Measurements from ENCODE around the gene MRPL58.
A peak's percentile ranks its signal among the peaks of the same experiment; 100 is the strongest.
"Not testable (repeated sequence)": the region's sequence is repeated elsewhere in the genome, so short reads cannot be mapped to it uniquely, and the experiment has no call there.

MRPL58 gene

DNA sequence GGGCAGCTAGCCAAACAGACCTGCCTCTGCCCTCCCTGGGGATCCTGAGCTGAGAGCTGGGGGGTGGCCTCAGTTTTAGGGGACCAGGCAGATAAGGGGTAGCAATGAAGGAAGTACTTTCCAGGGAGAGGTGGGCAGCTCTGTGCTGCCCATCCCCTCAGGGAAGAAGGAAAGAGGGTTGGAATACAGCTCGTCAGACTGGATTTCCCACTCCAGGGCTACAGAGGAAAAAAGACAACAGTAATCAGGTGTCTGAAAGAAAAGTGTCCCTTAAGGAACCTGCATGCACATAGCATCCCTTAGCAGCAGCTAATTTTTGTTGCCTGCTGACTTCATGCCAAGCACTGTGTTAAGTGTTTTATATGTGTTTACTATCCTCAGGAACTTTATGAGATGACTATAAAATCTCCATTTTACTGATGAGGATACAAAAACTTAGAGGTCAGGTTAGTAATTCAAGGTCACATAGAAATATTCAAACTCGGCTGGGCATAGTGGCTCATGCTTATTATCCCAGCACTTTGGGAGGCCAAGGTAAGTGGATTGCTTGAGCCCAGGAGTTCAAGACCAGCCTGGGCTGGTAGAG is 3.2 kb upstream of the MRPL58 start:
- intact Hi-C loops (cut with DNase I) = no loop called here
- peak in 1 of 10 donors; percentile 21 for DNase-seq

DNA sequence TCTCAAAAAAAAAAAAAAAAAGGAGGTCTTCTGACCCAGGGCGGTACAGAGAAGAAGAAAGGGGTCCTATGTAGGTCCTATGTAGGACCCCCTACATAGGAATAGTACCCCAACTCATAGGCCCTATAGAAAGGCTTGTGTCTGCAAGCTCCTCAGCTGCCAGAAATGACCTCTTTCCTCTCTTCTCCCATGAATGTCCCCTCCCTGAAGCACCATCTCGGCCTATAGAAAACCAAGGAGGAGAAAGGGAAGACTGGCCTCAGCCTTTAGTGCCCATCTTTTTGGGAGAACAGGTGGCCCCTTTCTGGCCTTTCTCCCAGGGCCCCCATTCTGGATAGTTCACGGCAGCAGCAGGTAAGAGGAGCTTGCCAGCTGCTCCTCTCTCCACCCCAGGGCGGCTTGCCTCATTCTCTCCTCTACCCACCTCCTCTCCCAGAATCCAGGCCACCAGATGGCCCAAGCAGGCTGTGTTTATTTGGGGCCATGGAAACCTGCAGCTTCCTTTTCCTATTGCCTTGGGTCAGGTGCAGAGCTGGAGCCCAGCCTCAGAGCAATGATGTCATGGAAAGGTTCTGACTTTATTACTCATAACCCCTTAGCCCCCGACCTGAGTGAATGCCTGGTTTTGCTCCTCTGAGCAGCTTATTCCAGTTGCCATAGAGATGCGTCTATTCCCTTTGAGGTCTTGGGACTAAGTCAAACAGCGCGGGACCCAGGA is 1.6 kb upstream of the MRPL58 start:
- DNase-seq = peak in 7 of 10 donors; percentile 50 to 89 (median 61)
- intact Hi-C loops (cut with DNase I) = loop anchor here (2.0 kb wide), 1 partner anchor 22 kb away; no protein-coding TSS in a partner anchor

DNA sequence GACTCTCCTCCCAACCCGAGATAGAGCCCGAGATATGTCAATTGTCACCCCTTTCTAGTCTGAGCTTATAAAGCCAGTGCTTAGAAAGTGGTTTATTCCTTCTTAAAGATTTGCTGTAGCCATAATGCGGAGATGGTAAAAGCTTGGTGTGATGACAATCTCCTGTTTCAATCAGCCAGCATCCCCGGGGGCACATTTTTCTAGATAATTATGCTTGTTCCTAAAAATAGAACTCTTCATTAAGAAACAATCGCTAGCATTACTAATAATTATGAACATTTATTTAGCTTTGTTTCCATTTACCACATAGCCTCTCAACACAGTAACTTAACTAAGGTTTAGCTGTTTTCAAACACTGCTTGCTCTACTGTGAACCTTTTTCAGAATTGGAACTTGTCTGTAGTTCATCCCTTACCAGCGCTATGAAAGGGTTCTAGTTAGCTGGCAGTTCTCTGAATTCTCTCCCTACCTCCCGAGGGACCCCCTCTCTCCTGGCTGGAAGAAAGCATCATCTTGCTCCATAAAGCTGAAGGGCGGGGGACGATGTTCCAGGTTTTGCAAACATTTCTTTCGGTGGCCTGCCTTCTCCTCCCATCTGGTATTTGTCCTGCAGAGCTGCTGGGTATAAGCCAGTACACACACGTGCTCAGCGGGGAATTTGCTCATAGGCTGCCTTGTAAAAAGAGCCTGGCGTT is 922 bp upstream of the MRPL58 start:
- intact Hi-C loops (cut with DNase I) = loop anchor here (1.0 to 2.0 kb wide), 3 partner anchors 23 to 51 kb away; no protein-coding TSS in a partner anchor
- peak; percentile 40 to 91 (median 66) for DNase-seq

DNA sequence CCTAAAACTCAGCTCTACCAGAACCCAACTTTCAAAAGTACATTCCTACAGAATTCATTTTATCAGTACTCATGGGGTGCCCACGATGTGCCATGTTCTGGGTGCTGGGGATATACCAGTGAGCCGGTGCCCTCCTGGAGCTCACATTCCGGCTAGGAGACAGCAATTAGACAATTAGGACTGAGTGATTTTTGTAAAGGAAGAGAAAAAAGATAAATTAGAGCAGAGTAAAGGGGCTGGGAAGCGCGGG is 449 bp upstream of the MRPL58 start:
- intact Hi-C loops (cut with DNase I) = loop anchor here (1.0 to 2.0 kb wide), 2 partner anchors 23 to 51 kb away; no protein-coding TSS in a partner anchor
- DNase-seq = no peak

DNA sequence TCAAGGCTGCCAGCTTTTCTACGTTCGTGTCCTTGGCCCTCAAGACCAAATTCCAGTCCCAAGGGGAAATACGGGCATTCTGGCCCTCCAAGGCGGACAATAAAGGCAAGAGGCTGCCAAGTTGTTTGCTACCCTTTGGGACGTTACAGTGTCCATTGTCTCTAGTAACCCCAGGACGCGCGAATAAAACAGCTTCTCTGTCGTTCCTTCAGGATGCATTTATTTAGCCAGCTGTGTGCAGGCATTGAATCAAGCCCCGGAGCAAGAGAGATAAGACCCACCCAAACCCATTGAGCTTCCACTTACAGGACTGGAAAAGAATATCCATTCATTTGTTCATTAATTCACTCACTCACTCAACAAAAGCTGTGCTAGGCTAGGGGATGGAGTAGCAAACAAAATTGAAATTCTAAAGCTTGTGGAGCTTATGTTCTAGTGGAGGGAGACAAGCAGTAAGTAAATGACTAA is 656 bp downstream of the MRPL58 start:
- DNase-seq = no peak
- intact Hi-C loops (cut with DNase I) = loop anchor here (2.0 kb wide), 1 partner anchor 52 kb away; no protein-coding TSS in a partner anchor

DNA sequence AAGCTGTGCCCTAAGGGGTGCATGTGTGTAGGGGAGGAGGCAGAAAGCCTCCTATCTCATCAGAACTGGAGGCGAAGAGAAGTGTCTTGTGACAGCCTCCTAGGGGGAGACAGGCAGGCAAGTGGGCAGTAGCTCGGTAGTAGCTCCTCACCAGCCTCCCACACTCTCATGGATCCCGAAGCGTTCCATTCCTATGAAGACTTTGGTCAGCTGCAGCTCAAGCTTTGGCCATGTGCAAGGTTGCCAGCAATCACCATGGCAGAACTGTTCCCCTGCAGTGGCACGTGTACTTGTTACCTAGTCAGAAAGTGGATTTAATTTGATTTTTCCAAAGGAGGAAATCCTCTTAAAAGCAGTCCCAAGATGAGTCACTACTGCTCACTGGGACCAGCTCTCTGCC is 6.7 kb downstream of the MRPL58 start:
- peak in 2 of 10 donors; percentile 79 to 82 for DNase-seq
- intact Hi-C loops (cut with DNase I) = no loop called here

DNA sequence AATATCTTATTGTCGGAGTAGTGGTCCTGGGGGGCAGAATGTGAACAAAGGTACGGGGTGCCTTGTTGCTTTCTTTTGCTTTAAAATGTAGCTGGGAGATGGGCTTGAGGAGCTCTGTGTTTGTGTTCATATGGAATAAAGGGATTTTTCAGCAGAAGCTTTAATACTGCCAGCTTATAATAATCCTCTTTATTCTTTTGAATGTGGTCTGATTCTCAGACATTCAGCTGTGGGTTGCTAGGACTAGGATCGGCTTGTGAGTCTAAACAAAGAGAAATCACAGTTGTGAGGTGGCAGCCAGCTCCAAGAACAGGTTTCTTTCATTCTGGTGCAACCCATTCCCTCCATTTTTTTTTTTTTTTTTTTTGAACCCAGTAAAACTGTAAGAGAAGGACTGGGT is 7.2 kb downstream of the MRPL58 start:
- intact Hi-C loops (cut with DNase I) = no loop called here
- DNase-seq = peak in 1 of 10 donors; percentile 19

DNA sequence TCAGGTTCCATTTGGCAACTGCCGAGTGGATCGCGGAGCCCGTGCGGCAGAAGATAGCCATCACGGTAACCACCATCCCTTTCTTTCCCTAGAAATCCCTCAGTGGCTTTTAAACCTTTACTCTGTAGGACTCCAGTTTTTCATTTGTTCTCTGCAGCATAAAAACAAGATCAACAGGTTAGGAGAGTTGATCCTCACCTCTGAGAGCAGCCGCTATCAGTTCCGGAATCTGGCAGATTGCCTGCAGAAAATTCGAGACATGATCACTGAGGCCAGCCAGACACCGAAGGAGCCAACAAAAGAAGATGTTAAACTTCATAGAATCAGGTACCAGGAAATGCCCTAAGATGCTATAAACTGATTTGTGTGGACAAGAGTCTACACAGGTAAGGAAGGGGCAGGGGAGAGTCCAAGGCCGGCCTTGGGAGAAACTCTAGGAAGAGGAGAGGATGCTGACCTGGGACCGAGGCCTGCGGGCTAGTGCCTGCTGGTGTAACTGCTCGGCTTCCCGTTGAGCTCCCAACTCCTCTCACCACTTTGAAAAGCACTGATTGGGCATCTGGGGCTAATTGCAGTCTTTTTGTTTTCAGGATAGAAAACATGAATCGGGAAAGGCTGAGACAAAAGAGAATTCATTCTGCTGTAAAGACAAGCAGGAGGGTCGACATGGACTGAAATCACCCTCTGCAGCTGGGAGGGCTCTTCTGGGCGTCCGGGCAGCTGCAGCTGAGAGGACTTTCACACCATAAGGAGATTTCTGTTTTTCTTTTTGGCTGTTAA is 8.1 kb downstream of the MRPL58 start:
- DNase-seq = peak in 4 of 10 donors; percentile 11 to 91 (median 38)
- intact Hi-C loops (cut with DNase I) = no loop called here

DNA sequence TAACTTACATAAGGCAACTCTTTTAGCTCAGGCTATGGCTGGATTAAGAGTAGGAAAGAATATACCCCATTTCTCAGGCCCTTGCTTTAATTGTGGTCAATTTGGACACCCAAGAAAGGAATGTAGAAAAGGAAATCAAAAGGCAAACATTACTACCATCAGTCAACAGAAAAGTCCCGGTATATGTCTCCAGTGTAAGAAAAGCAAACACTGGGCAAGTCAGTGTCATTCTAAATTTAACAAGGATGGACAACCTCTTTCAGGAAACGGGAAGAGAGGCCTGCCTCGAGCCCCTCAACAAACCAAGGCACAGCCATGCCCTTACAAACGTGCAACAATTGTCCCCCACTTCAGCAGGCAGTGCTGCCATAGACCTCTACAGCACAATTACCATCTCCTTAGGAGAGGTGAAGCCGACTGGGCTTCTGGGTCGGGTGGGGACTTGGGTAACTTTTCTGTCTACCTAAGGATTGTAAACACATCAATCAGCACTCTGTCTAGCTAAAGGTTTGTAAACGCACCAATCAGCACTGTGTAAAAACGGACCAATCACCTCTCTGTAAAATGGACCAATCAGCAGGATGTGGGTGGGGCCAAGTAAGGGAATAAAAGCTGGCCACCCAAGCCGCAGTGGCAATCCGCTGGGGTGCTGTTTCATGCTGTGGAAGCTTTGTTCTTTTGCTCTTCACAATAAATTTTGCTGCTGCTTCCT is 12.4 kb downstream of the MRPL58 start:
- intact Hi-C loops (cut with DNase I) = no loop called here
- peak in 1 of 10 donors; percentile 7 for DNase-seq

DNA sequence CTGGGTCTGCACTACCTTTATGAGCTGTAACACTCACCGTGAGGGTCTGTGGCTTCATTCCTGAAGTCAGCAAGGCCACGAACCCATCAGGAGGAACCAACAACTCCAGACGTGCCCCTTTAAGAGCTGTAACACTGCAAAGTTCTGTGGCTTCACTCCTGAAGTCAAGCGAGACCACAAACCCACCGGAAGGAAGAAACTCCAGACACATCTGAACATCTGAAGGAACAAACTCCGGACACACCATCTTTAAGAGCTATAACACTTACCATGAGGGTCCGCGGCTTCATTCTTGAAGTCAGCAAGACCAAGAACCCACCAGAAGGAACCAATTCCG is 12.9 kb downstream of the MRPL58 start:
- intact Hi-C loops (cut with DNase I) = not testable (repeated sequence)
- peak in 1 of 10 donors; percentile 6 for DNase-seq

DNA sequence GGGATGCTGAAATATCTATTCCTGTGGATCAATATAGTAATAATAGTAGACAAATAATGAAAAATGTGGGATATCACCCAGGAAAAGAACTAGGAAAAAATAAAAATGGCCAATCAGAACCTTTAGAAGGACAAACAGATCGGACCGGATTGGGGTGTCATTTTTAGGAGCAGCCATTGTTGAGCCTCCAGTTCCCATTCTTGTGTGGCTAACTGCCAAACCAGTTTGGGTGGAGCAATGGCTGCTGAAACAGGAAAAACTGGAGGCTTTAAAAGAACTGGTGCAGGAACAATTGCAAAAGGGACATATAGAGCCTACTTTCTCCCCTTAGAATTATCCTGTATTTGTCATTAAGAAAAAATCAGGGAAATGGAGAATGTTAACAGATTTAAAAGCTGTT is 14.2 kb downstream of the MRPL58 start:
- peak in 1 of 10 donors; percentile 2 for DNase-seq
- intact Hi-C loops (cut with DNase I) = not testable (repeated sequence)

DNA sequence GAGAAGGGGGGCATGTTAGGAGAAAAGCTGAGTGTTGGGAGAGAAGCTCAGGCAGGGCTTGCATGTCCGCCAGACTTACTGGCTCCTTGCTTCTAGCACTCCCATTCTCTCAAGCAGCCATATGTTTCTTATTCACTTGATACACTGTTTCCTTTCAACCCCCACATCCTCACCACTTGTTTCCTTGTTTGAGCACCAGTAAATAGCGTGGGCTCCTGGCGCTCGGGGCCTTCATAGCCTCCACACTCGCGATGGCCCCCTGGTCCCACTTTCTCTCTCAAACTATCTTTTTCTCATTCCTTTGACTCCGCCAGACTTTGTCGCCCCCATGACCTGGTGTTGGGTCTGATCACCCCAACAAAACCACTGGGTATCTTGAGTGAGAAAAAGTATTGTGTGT is 17.7 kb downstream of the MRPL58 start:
- no peak for DNase-seq
- intact Hi-C loops (cut with DNase I) = loop anchor here (10.0 kb wide), 1 partner anchor 45 kb away; the partner anchor contains the start of gene CDR2L

DNA sequence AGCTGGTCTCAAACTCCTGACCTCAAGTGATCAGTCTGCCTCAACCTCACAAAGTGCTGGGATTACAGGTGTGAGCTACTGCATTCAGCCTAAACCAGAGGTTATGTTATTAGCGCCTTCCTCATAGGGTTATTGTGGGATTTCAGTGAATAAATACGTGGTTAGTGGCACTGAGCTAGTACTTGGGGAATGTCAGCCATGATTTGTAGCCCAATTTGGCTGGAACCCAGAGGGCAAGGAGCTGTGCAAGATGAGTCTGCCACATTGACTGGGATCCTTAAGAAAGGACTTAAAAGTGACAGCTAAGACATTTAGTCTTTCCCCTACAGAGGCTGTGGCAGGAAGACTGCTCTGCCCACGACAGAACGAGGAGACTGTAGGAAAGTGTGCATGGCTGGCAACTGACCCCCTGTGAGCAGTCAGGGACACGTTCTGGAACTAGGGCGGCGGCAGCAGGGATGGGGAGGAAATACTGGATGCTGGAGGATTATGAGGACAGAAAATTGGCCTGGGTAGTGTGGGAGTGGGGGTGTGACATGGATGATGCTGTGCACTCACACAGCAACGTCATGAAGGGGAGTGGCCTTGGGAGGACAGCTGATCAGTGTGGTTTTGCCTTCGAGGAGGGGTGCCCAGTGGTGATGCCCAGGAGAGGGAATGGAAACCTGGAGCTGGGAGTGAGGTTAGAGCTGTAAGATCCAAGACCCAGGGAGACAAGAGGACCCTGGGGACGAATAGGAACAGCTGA is 19.7 kb downstream of the MRPL58 start:
- peak; percentile 71 to 98 (median 84) for DNase-seq
- intact Hi-C loops (cut with DNase I) = loop anchor here (10.0 kb wide), 1 partner anchor 47 kb away; the partner anchor contains the start of gene CDR2L

DNA sequence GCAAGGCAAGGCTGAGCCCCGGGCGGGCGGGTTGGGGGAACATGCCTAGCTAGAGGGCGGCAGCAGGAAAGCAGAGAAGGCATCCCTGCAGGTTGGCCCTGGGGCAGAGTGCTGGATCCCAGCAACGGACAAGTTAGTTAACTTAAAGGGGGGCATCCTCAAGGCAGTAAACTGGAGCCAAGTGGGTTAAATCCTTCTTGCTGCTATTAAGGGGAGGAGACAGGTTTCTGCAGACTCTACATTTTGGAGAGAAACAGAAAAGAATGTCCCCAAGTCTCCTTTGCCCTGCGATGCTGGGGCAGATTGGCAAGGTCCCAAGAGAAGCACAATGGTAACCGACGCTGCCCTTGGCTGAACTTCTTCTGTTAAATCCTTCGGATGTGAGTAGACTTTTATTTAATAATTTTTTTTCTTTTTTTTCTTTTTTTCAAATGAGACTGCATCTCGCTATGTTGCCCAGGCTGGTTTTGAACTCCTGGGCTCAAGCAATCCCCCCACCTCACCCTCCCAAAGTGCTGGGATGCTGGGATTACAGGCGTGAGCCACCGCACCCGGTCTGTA is 20.3 kb downstream of the MRPL58 start:
- DNase-seq = no peak
- intact Hi-C loops (cut with DNase I) = loop anchor here (10.0 kb wide), 1 partner anchor 48 kb away; the partner anchor contains the start of gene CDR2L

DNA sequence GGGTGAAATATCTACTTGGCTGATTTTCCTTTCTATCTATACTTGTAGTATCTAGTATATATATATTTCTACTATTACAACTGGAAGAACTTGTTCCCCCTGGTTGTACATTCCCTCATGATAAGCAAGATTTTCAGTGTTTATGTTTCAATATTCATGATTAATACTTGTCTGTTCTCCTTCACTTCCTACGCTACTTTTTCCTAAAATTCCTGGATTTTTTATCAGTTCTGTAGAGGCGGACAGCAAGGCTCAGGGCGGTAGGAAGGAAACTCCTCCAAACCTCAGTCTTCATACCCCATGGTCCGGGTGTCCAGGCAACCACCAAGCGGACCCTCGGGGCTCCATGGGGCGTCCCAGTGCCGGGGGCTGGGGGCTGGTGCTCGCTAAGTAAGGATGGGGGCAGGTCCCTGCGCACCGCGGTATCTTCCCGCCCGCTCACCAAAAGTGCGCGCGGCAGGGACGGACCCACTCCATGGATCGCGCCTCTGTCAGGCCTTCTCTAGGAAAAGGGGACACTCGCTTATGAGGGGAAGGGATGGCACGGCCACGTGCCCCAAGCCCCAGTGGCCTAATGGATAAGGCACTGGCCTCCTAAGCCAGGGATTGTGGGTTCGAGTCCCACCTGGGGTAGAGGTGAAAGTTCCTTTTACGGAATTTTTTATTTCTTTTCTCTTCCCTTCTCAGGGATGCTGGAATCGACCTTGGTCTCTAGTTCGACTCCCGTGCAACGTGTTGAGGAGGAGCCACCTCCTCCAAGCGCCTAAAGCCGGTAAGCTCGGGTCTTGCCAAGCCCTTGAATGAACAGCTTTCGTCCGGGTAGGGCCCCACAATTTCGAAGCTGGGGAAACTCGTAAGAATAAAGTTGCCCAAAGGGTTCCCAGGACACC is 21.1 kb downstream of the MRPL58 start:
- peak; percentile 86 to 99 (median 92) for DNase-seq
- intact Hi-C loops (cut with DNase I) = loop anchor here (10.0 kb wide), 1 partner anchor 49 kb away; the partner anchor contains the start of gene CDR2L

DNA sequence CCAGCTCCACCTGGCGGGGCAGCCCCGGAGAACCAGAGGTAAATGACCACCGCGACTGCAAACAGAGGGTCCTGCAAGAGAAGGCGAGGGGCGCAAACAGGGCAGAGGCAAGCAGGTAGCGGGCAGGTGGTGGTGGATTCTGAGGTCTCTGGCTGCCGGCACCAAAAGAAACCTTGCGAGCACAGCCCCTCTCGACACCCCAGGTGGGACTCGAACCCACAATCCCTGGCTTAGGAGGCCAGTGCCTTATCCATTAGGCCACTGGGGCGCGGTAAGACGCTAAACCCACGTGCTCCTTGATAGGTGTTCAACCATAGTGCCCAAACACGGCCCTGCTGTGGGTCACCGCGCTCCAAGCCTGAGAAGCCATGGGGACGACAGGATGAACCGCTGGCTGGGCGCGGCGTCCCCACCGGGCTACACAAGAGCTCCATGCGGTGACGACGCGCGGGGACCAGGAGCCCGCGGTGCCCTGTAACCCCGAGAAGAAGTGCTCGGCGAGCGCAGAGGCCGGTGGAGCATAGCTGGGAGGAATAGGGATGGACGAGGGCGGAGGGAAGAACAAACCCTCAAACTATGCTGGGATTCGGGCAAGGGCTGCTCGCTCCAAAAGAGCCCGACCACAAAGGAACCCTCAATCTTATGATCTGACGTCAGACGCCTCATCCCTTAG is 21.9 kb downstream of the MRPL58 start:
- intact Hi-C loops (cut with DNase I) = loop anchor here (10.0 kb wide), 1 partner anchor 50 kb away; the partner anchor contains the start of gene CDR2L
- peak; percentile 75 to 97 (median 86) for DNase-seq

Data from posterior cingulate gyrus (tissue), 11 donors.